Fibroblast of skin of left quadriceps (primary cell): ENCODE measurements around the gene SLC22A3.
"Not testable (repeated sequence)": the region's sequence is repeated elsewhere in the genome, so short reads cannot be mapped to it uniquely, and the experiment has no call there.

ENCODE experiments used
- DNase-seq, 2 experiments: peaks; one replicate each; pipeline ENCODE4 v3.0.0-alpha.2; 2013; ENCODE audit warnings: low read depth in 2 of 2

Gene SLC22A3

DNA sequence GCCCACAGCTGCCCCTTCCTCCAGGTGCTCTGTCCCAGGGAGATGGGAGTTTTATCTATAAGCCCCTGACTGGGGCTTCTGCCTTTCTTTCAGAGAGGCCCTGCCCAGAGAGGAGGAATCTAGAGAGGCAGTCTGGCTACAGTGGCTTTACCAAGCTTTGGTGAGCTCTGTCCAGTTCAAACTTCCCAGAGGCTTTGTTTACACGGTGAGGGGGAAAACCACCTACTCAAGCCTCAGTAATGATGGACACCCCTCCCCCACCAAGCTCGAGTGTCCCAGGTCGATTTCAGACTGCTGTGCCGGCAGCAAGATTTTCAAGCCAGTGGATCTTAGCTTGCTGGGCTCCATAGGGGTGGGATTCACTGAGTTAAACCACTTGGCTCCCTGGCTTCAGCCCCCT, 25.4 kb downstream of the SLC22A3 start:
- DNase-seq = not testable (repeated sequence)

DNA sequence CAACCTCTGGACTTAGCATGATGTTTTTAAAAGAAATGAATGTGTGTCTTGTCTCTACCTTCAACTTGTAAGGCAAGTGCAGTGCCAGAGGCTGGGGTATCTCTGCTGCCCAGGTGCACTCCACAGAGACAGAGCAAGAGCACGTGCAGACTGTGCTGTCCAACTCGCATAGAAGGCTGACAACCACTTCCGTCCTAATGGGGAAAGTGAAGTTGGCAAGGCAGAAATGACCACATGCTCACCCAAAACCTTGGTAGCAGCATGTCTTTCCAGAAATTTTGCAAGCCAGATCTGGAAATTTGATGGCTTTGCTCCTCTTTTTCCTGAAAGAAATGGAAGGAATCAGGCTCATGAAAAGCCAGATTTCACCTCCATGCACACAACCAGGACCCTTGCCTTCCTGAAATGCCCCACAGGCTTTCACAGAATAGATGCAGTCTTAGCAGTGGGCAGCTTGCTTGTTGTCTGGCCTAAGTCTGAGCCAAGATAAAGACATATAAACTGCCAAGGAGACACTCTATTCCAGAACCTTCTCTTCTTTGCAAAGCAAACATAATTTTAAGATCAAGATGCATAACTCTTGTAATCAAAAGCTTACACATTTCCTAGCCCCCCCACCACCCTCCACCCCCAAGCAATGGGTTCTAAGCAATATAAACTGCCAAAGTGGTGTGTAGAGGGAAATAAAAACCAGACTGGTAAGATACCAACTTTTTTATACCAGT, 26.8 kb downstream of the SLC22A3 start:
- DNase-seq = no peak

- DNase-seq = no peak
Observed at GRCh38 chr6:160375561-160375949, 27.4 kb downstream of the SLC22A3 start.

- DNase-seq = no peak
Observed at GRCh38 chr6:160376445-160376844, 28.3 kb downstream of the SLC22A3 start.

DNA sequence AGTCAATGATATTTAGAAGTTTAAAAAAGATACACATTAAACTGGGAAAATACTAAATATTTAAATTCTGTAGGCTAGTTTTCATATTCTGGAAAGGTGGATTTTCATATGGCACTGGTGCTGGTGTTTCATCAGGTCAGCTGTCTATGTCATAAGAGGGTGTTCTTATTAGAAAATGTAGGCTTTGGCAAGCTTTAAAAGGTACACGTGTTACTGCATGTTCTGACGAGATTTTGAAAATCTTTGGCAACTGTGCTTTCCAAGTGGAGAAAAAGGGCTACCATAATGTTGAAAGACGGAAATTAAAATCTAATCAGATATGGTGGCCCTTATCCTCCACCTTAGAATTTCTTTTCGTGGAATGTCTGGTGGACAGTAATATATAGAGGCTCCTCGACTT, 30.0 kb downstream of the SLC22A3 start:
- no peak for DNase-seq

DNA sequence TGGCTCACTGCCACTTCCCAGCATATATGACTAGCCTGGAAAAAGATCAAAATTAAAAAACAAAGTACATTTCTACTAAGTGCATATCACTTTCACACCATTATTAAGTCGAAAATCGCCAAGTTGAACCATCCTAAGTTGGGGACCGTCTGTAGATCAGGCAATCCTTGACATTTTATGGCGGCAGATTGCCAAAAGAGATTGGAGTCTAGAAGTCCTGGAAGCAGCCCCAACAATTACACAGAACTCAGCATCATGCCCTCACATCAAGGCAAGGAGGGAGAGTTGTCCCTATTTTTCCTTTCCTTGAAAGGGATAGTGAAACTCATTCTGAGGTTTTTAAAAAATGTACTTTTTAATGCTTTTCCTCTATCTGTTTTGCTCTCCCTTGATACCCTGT, 30.7 kb downstream of the SLC22A3 start:
- DNase-seq = no peak

DNA sequence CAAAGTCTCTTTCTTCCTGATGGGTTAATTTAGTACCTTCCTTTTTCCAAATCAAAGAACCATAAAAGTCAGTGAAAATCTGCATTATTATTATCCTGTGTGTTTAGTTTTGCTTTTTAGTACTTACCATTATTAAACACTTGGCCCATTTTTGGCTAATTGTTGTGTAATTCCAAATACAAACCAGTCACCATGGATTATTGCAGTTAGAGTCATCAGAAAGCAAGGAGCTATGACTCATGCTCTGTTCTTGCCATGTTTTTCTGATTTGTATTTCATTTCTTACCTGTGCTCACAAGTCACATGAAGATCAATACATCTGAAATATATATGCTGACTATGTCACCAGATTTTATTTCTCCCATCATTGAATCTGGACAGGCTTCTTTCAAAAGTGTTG, 31.3 kb downstream of the SLC22A3 start:
- DNase-seq = peak in 1 of 2 experiments; percentile 17

GRCh38 chr6:160382946-160383345, 34.8 kb downstream of the SLC22A3 start:
- no peak for DNase-seq

DNA sequence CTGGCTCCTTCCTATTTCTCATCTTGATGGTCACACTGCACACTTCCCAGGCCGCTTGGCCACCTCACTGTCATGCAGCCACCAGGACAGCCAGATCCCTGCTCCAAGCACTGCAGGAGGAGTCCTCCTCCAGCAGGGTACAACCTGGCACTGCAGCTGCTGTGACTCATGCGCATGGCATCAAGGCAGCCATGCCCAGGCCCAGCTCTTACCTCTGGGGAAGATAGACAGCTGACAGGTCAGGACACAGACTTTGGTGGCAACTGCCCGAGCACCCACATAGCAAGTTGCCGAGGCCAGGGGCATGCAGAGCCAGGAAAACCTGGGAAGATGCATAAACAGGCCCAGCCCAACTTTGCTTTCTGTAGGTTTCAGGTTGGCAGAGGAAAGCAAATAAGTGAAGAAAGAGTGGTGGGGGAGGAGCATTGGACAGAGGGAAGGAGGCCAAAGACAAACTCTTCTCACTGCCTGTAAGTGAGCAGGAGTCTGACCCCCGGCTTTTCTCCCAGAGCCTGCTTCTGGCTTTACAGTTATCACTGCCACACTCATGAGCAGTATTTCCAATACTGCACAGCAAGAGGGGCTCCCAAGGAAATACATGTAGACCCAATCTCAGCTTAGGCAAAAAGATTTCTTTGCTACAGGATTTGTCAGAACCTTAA, 38.8 kb downstream of the SLC22A3 start:
- no peak for DNase-seq

- no peak for DNase-seq
Observed at GRCh38 chr6:160387916-160388643, 39.9 kb downstream of the SLC22A3 start.

DNA sequence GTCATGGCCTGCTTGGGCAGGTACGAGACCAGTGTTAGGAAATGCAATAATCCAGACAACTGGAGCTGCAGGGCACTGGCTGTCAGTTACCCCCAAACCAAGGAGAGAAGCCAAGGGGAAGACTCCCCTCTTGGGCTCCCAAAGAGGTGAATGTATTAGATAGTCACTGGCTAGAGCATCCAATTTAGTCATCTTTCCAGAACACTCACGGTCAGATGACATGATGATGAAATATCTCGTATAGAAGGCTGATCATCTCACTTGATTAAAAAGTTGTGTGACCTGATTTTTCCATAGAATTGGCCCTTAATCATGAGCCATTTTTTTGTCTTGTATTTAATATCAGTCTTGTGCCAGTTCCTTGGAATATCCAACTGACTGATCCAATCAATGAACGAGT, 40.7 kb downstream of the SLC22A3 start:
- DNase-seq = no peak

- DNase-seq = no peak
Observed at GRCh38 chr6:160391419-160392116, 43.4 kb downstream of the SLC22A3 start.

DNA sequence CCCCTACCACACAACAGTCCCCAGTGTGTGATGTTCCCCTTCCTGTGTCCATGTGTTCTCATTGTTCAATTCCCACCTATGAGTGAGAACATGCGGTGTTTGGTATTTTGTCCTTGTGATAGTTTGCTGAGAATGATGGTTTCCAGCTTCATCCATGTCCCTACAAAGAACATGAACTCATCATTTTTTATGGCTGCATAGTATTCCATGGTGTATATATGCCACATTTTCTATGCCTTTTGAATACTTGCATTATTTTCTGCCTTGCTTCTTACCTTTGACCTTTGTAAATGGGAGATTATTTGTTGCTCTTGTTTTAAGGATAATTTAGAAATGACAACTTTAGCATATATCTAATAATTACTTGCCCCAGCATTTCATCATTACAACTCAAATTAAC, 45.3 kb downstream of the SLC22A3 start:
- not testable (repeated sequence) for DNase-seq

GRCh38 chr6:160393891-160394653, 45.9 kb downstream of the SLC22A3 start:
- no peak for DNase-seq

- DNase-seq = no peak
Observed at GRCh38 chr6:160394654-160395035, 46.5 kb downstream of the SLC22A3 start.

GRCh38 chr6:160395187-160395586, 47.0 kb downstream of the SLC22A3 start:
- no peak for DNase-seq

GRCh38 chr6:160396292-160396691, 48.1 kb downstream of the SLC22A3 start:
- no peak for DNase-seq

- DNase-seq = no peak
Observed at GRCh38 chr6:160398674-160399271, 50.6 kb downstream of the SLC22A3 start.

DNA sequence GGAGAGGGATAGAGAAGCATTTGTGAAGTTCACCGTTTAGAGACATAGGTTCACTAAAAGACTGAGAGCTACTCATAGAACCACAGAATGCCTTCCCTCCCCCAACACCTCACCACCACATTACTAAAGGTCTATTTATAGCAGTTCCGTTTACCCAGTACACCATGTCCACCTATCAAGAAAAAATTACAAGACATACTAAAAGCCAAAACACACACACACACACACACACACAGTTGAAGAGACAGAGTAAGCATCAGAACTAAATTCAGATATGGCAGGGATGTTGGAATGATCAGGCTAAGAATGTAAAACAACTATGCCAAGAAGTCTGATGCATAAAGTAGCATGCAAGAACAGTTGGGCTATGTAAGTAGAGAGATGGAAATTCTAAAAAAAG, 52.3 kb downstream of the SLC22A3 start:
- DNase-seq = no peak

- DNase-seq = no peak
Observed at GRCh38 chr6:160408528-160408927, 60.4 kb downstream of the SLC22A3 start.

DNA sequence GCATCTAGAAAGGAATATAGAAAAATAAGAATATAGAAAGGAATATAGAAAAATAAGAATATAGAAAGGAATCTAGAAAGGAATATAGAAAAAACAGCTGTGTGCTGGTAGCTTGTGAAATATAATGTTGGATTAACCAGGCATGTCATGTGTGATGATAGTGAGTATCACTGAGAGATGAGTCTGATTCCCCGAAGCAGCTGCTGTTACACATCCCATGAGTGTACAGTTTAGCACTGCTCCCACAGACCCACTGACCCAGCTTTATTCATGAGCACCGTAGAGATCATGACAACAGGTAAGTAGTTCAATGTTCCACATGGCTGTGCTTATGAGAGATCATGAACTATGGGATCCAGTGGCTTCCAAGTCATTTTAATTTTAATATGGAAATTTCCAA, 64.8 kb downstream of the SLC22A3 start:
- DNase-seq = no peak
